ENCODE data around the gene WNT1. TPM values are rescaled to one million over a fixed set of nuclear protein-coding genes. Genes with fewer than 3 reads are reported as not detected.

WNT1 gene
- total and polyA plus RNA-seq, 9 of the 15 experiments (the other 6 are each of a cell fraction or from before 2014, with no cell fraction given): not detected

GRCh38 chr12:48956279-48957140 lies 21.6 kb upstream of the WNT1 start (continued):
- peak; percentile 7 for TF ChIP-seq PRDM10 (IDR thresholded peaks at IDR 0.05; ENCODE audit: partially characterized antibody)
- TF ChIP-seq, protein P1, sequence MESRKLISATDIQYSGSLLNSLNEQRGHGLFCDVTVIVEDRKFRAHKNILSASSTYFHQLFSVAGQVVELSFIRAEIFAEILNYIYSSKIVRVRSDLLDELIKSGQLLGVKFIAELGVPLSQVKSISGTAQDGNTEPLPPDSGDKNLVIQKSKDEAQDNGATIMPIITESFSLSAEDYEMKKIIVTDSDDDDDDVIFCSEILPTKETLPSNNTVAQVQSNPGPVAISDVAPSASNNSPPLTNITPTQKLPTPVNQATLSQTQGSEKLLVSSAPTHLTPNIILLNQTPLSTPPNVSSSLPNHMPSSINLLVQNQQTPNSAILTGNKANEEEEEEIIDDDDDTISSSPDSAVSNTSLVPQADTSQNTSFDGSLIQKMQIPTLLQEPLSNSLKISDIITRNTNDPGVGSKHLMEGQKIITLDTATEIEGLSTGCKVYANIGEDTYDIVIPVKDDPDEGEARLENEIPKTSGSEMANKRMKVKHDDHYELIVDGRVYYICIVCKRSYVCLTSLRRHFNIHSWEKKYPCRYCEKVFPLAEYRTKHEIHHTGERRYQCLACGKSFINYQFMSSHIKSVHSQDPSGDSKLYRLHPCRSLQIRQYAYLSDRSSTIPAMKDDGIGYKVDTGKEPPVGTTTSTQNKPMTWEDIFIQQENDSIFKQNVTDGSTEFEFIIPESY (CRISPR knock-in tag; IDR thresholded peaks at IDR 0.05): no peak
- TF ChIP-seq KLF10 (CRISPR knock-in tag; IDR thresholded peaks at IDR 0.05): no peak
- TF ChIP-seq JUND (IDR thresholded peaks at IDR 0.05; ENCODE audit: borderline replicate concordance, low read depth, low read length): no peak
- TF ChIP-seq JUND (tag; IDR thresholded peaks at IDR 0.05; ENCODE audit: borderline replicate concordance, low read depth, low read length): 0 out of 3 replicates have a peak, but pooled peaks have one; percentile 2
- peak; percentile 18 for TF ChIP-seq ASH1L (IDR thresholded peaks at IDR 0.05; ENCODE audit: borderline replicate concordance, low read depth, partially characterized antibody)
- TF ChIP-seq XRCC3 (IDR thresholded peaks at IDR 0.05): no peak
- no peak for TF ChIP-seq POLR2G (IDR thresholded peaks at IDR 0.05; ENCODE audit: low read depth, low read length)
- TF ChIP-seq ZNF586 (CRISPR knock-in tag; conservative IDR thresholded peaks at IDR 0.05): no peak
- no peak for TF ChIP-seq TFE3 (CRISPR knock-in tag; IDR thresholded peaks at IDR 0.05)
- peak; percentile 45 for TF ChIP-seq HNRNPLL (IDR thresholded peaks at IDR 0.05; ENCODE audit: low read depth, low read length, poor library complexity, severe bottlenecking)
- peak; percentile 11; the same call in 1 of the 2 replicates for TF ChIP-seq CC2D1A (IDR thresholded peaks at IDR 0.05)
- no peak for TF ChIP-seq GMEB1 (CRISPR knock-in tag; IDR thresholded peaks at IDR 0.05)
- peak; percentile 76; the same call in 1 of the 2 replicates for TF ChIP-seq OTX1 (CRISPR knock-in tag; IDR thresholded peaks at IDR 0.05)
- TF ChIP-seq CXXC5 (CRISPR knock-in tag; IDR thresholded peaks at IDR 0.05): no peak
- no peak for TF ChIP-seq IFI16 (CRISPR knock-in tag; IDR thresholded peaks at IDR 0.05)

Data from K562 (cell line).